Esophagus muscularis mucosa (tissue), 4 donors: Measurements from ENCODE around the gene UPF1.

Experiments
- EP300 ChIP-seq: sonication (generic); formaldehyde crosslinking; IDR thresholded peaks from one replicate; pipeline ENCODE4 v1.6.1; 2017; ENCODE audit warnings: antibody characterized with exemption
- POLR2A ChIP-seq: fragments of 450-650 bp; IDR thresholded peaks from one replicate; pipeline ENCODE4 v1.6.1; 2017; ENCODE audit warnings: antibody characterized with exemption, moderate library complexity, mild to moderate bottlenecking, low read depth
- POLR2AphosphoS5 ChIP-seq, 2 donors: sonication (generic); formaldehyde crosslinking; IDR thresholded peaks; one replicate each; pipeline ENCODE4 v1.6.1; 2017; ENCODE audit warnings: antibody characterized with exemption in 2 of 2
- TF ChIP-seq, protein P1 (sequence below), 3 experiments: fragments of 200-600 bp in 2 of 3; fragments of 450-650 bp in 1 of 3; sonication (generic) in 2 of 3; IDR thresholded peaks; one replicate each; pipeline ENCODE4 v1.5.1; 2017 to 2019; ENCODE audit warnings: antibody characterized with exemption in 3 of 3, mild to moderate bottlenecking in 2 of 3, moderate library complexity in 1 of 3

DNA sequence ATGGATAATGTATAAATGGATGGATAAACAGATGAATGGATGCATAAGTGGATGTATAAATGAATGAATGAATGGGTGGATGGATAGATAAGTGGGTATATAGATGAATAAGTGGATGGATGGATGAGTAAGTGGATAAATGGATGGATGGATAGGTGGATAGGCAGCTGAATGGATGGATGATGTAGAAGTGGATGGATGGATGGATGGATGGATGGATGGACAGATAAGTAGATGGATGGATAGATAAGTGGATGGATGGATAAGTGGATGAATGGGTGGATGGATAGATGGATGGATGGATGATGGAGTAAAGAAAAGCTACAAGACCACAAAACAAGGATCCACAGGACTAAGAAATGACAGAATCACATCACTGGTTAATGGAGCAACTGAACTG lies 31.7 kb upstream of the UPF1 start:
- TF ChIP-seq, protein P1, sequence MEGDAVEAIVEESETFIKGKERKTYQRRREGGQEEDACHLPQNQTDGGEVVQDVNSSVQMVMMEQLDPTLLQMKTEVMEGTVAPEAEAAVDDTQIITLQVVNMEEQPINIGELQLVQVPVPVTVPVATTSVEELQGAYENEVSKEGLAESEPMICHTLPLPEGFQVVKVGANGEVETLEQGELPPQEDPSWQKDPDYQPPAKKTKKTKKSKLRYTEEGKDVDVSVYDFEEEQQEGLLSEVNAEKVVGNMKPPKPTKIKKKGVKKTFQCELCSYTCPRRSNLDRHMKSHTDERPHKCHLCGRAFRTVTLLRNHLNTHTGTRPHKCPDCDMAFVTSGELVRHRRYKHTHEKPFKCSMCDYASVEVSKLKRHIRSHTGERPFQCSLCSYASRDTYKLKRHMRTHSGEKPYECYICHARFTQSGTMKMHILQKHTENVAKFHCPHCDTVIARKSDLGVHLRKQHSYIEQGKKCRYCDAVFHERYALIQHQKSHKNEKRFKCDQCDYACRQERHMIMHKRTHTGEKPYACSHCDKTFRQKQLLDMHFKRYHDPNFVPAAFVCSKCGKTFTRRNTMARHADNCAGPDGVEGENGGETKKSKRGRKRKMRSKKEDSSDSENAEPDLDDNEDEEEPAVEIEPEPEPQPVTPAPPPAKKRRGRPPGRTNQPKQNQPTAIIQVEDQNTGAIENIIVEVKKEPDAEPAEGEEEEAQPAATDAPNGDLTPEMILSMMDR (IDR thresholded peaks at IDR 0.05) = no peak
- TF ChIP-seq POLR2A (no peak), POLR2AphosphoS5 (IDR thresholded peaks at IDR 0.05) (no peak), EP300 (no peak)
